Fibroblast of lung (primary cell): Measurements from ENCODE around the gene RFXANK. TPM values are rescaled to one million over a fixed set of nuclear protein-coding genes. Genes with fewer than 3 reads are reported as not detected.
A peak's percentile ranks its signal among the peaks of the same experiment; 100 is the strongest.

Experiments used
- DNase-seq, 2 donors: peaks; one replicate each; pipeline versions ENCODE4 v3.0.0 to v3.0.0-alpha.2; 2010; ENCODE audit warnings: low read depth in 2 of 2
- H2AFZ ChIP-seq: 2 replicates; pipeline ENCODE4 v1.5.1; 2012; ENCODE audit warnings: low read length, control low read depth, inconsistent platforms
- H3K27ac ChIP-seq: 2 replicates; pipeline ENCODE4 v1.5.1; 2011; ENCODE audit warnings: low read length, control low read depth; ENCODE audit not compliant: insufficient read depth
- H3K27me3 ChIP-seq: 2 replicates; pipeline ENCODE4 v1.5.1; 2011; ENCODE audit warnings: mild to moderate bottlenecking, low read length; ENCODE audit not compliant: control insufficient read depth, insufficient read depth
- H3K36me3 ChIP-seq: 2 replicates; pipeline ENCODE4 v1.5.1; 2011; ENCODE audit warnings: low read length; ENCODE audit not compliant: control insufficient read depth, insufficient read depth
- H3K4me1 ChIP-seq: 2 replicates; pipeline ENCODE4 v1.5.1; 2011; ENCODE audit warnings: low read length; ENCODE audit not compliant: control insufficient read depth, insufficient read depth; ENCODE audit errors: extremely low read depth
- H3K4me2 ChIP-seq: 2 replicates; pipeline ENCODE4 v1.5.1; 2011; ENCODE audit warnings: low read length, control low read depth; ENCODE audit not compliant: insufficient read depth; ENCODE audit errors: extremely low read depth
- H3K4me3 ChIP-seq, 4 experiments: fragments of 200-600 bp in 1 of 4; sonication (generic) in 1 of 4; replicated peaks in 1 of 4; 2 replicates each; pipeline ENCODE4 v1.5.1; 2011 to 2016; ENCODE audit warnings: low read length in 4 of 4, low read depth in 3 of 4, mild to moderate bottlenecking in 3 of 4, control low read depth in 2 of 4, inconsistent platforms in 1 of 4, mixed read lengths in 1 of 4; ENCODE audit not compliant: insufficient read depth in 1 of 4; ENCODE audit errors: control extremely low read depth in 1 of 4
- H3K79me2 ChIP-seq: 2 replicates; pipeline ENCODE4 v1.5.1; 2012; ENCODE audit warnings: mild to moderate bottlenecking, low read length, inconsistent platforms; ENCODE audit not compliant: control insufficient read depth, insufficient read depth
- H3K9ac ChIP-seq: 2 replicates; pipeline ENCODE4 v1.5.1; 2011; ENCODE audit warnings: mild to moderate bottlenecking, low read length, control low read depth; ENCODE audit not compliant: insufficient read depth
- H3K9me3 ChIP-seq: 2 replicates; pipeline ENCODE4 v1.5.1; 2012; ENCODE audit warnings: low read depth, low read length; ENCODE audit not compliant: control insufficient read depth, insufficient read depth
- H4K20me1 ChIP-seq: 2 replicates; pipeline ENCODE4 v1.5.1; 2011; ENCODE audit warnings: low read length; ENCODE audit not compliant: control insufficient read depth, insufficient read depth; ENCODE audit errors: extremely low read depth
- CTCF ChIP-seq, 2 donors: IDR thresholded peaks in 1 of 2; conservative IDR thresholded peaks in 1 of 2; 1 replicate in 1 of 2; 2 replicates in 1 of 2; pipeline ENCODE4 v1.5.1; 2011 to 2012; ENCODE audit warnings: low read length in 2 of 2, control low read depth in 1 of 2, inconsistent platforms in 1 of 2, low read depth in 1 of 2, mild to moderate bottlenecking in 1 of 2
- EZH2 ChIP-seq: IDR thresholded peaks from 2 replicates; pipeline ENCODE4 v1.5.1; 2012; ENCODE audit warnings: low read length, control low read depth, mild to moderate bottlenecking; ENCODE audit errors: missing control alignments
- polyA plus RNA-seq, 2 donors: library from polyadenylated mRNA; depleted of rRNA in 1 of 2; stranded (reverse) in 1 of 2; unstranded in 1 of 2; fragments of >200 nt; gene quantifications; 2 replicates each; pipeline ENCODE4 v1.2.1, GENCODE V29; 2011 to 2012; ENCODE audit warnings: missing spikeins in 1 of 2
- total RNA-seq: library from RNA; depleted of rRNA; stranded (reverse); fragments of >200 nt; gene quantifications from 2 replicates; pipeline ENCODE4 v1.2.1, GENCODE V29; 2014

Gene RFXANK
- total and polyA plus RNA-seq, 2 donors (not counting 1 experiment from before 2014, with no cell fraction given), result 31.9 to 65.2 TPM

DNA sequence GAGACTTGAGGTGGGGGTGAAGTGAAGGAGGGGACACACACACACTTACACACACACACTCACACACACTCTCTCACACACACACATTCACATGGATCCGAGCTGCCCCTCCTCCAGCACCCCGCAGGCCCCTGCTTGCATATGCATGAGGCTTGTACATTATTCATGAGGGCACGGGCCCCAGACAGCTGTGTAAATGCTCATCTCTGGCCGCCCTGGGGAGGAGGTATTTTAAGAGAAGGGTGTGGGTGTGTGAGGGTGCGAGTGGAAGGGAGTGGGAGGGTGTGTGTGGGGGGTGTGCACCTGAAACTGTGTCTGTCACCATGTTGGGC is 22.1 kb downstream of the RFXANK start:
- H3K4me3 ChIP-seq, result no peak overlapping the region
- H3K79me2 ChIP-seq, result no peaks in the 10 kb centered on the region
- H4K20me1 ChIP-seq, result no peaks in the 10 kb centered on the region
- no peaks in the 10 kb centered on the region for H3K4me1 ChIP-seq
- H3K36me3 ChIP-seq, result no peaks in the 10 kb centered on the region
- H2AFZ ChIP-seq, result no peak overlapping the region
- no peak overlapping the region for H3K27ac ChIP-seq
- no peaks in the 10 kb centered on the region for H3K9me3 ChIP-seq
- no peak overlapping the region for H3K9ac ChIP-seq
- peaks cover 18% of the 10 kb centered on the region for H3K27me3 ChIP-seq
- TF ChIP-seq CTCF (conservative IDR thresholded peaks at IDR 0.05 in 1 of 2, IDR thresholded peaks at IDR 0.05 in 1 of 2; ENCODE audit: low read depth in 1 of 2, low read length in 2 of 2) (no peak), EZH2 (no peak)
- H3K4me2 ChIP-seq, result no peak overlapping the region
- DNase-seq, result no peak

DNA sequence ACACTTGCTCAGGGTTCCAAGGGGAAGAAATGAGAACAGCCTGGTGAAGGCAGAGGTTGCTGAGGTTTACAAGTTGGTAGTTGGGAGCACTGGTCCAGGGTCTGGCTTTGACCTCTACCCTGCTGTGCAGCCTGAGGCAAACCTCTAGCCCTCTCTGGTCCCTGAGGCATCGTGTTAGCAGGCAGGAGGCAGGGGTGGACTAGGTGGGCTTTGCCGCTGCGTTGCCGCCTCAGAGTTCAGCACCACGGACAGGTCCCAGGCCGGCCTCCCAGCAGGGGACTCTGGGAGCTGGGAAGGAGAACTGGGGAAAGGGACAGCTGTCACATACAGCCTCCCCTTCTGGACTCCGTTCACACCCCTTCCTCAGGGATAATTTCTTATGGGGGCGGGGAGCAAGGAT is 22.8 kb downstream of the RFXANK start:
- no peaks in the 10 kb centered on the region for H3K79me2 ChIP-seq
- TF ChIP-seq CTCF (conservative IDR thresholded peaks at IDR 0.05 in 1 of 2, IDR thresholded peaks at IDR 0.05 in 1 of 2; ENCODE audit: low read depth in 1 of 2, low read length in 2 of 2) (no peak), EZH2 (no peak)
- H3K9ac ChIP-seq, result no peak overlapping the region
- no peak overlapping the region for H3K4me2 ChIP-seq
- no peaks in the 10 kb centered on the region for H3K4me1 ChIP-seq
- H4K20me1 ChIP-seq, result no peaks in the 10 kb centered on the region
- no peak overlapping the region for H2AFZ ChIP-seq
- no peaks in the 10 kb centered on the region for H3K9me3 ChIP-seq
- H3K36me3 ChIP-seq, result no peaks in the 10 kb centered on the region
- peaks cover 18% of the 10 kb centered on the region for H3K27me3 ChIP-seq
- no peak overlapping the region for H3K4me3 ChIP-seq
- DNase-seq, result peak; percentile 23 to 42
- H3K27ac ChIP-seq, result no peak overlapping the region

- DNase-seq, result no peak
These were observed 23.7 kb downstream of the RFXANK start for GRCh38 chr19:19215792-19216191.

More at GRCh38 chr19:19215792-19216191, 23.7 kb downstream of the RFXANK start:
- H3K4me2 ChIP-seq, result no peak overlapping the region
- H2AFZ ChIP-seq, result no peak overlapping the region
- peaks cover 18% of the 10 kb centered on the region for H3K27me3 ChIP-seq
- H3K79me2 ChIP-seq, result no peaks in the 10 kb centered on the region
- H4K20me1 ChIP-seq, result no peaks in the 10 kb centered on the region
- H3K9ac ChIP-seq, result no peak overlapping the region
- no peak overlapping the region for H3K4me3 ChIP-seq
- no peaks in the 10 kb centered on the region for H3K4me1 ChIP-seq
- H3K27ac ChIP-seq, result no peak overlapping the region
- TF ChIP-seq EZH2, result no peak
- TF ChIP-seq CTCF (conservative IDR thresholded peaks at IDR 0.05 in 1 of 2, IDR thresholded peaks at IDR 0.05 in 1 of 2; ENCODE audit: low read depth in 1 of 2, low read length in 2 of 2), result no peak
- no peaks in the 10 kb centered on the region for H3K9me3 ChIP-seq
- no peaks in the 10 kb centered on the region for H3K36me3 ChIP-seq
